ENCODE measurements around the gene DBI.
"Not testable (repeated sequence)": the region's sequence is repeated elsewhere in the genome, so short reads cannot be mapped to it uniquely, and the experiment has no call there.

Gene DBI

GRCh38 chr2:119402645-119403560 is 36.1 kb downstream of the DBI start:
- no peak for DNase-seq
- ATAC-seq = no peak

- ATAC-seq, DNase-seq: not testable (repeated sequence)
These were observed 36.8 kb downstream of the DBI start for GRCh38 chr2:119403618-119404017.

GRCh38 chr2:119405151-119405550 is 38.4 kb downstream of the DBI start:
- ATAC-seq (no peak), DNase-seq (no peak)

- ATAC-seq = peak; percentile 52
- DNase-seq = peak; percentile 30
These were observed 40.8 kb downstream of the DBI start for GRCh38 chr2:119407430-119408220.

GRCh38 chr2:119408221-119408619 is 41.4 kb downstream of the DBI start:
- DNase-seq (no peak), ATAC-seq (no peak)

GRCh38 chr2:119409506-119409905 is 42.7 kb downstream of the DBI start:
- DNase-seq (no peak), ATAC-seq (no peak)

GRCh38 chr2:119414894-119415293 is 48.1 kb downstream of the DBI start:
- no peak for ATAC-seq
- no peak for DNase-seq

- no peak for DNase-seq
These were observed 48.9 kb downstream of the DBI start for GRCh38 chr2:119415630-119416029.

GRCh38 chr2:119416299-119416923 is 49.6 kb downstream of the DBI start:
- DNase-seq = no peak
- ATAC-seq = no peak

More at GRCh38 chr2:119415630-119416029, 48.9 kb downstream of the DBI start:
- ATAC-seq = no peak

- ATAC-seq (no peak), DNase-seq (no peak)
These were observed 51.1 kb downstream of the DBI start for GRCh38 chr2:119417908-119418307.

GRCh38 chr2:119419065-119419464 is 52.3 kb downstream of the DBI start:
- DNase-seq (no peak), ATAC-seq (no peak)

GRCh38 chr2:119419803-119420508 is 53.2 kb downstream of the DBI start:
- ATAC-seq = no peak
- DNase-seq = no peak

GRCh38 chr2:119421304-119421703 is 54.5 kb downstream of the DBI start:
- DNase-seq = no peak
- no peak for ATAC-seq

GRCh38 chr2:119421741-119422140 is 55.0 kb downstream of the DBI start:
- ATAC-seq (no peak), DNase-seq (no peak)

Measured in stimulated activated naive CD8-positive, alpha-beta T cell treated with anti-CD3 and anti-CD28 coated beads, Interleukin-15, Interleukin-2, amounts not matched to agents 100 U/mL and 50 U/mL, for 24 hours (primary cell).